HG03342 (cell line): ENCODE results near the gene CTNNBIP1.

ENCODE experiments used
- ATAC-seq: cut with Tn5 transposase; IDR thresholded peaks from one replicate; pipeline ENCODE4 v1.9.1; 2021; ENCODE audit warnings: mild to moderate bottlenecking, moderate library complexity; ENCODE audit not compliant: unreplicated experiment

The CTNNBIP1 gene

GRCh38 chr1:9905010-9905409 lies 5.1 kb downstream of the CTNNBIP1 start:
- no peak for ATAC-seq

- no peak for ATAC-seq
Measured at GRCh38 chr1:9904596-9904995, 5.5 kb downstream of the CTNNBIP1 start.

- no peak for ATAC-seq
Measured at GRCh38 chr1:9903801-9904527, 6.1 kb downstream of the CTNNBIP1 start.

GRCh38 chr1:9902060-9902452 lies 8.0 kb downstream of the CTNNBIP1 start:
- no peak for ATAC-seq

GRCh38 chr1:9901148-9902059 lies 8.7 kb downstream of the CTNNBIP1 start:
- no peak for ATAC-seq

- no peak for ATAC-seq
Measured at GRCh38 chr1:9900142-9901043, 9.7 kb downstream of the CTNNBIP1 start.

GRCh38 chr1:9894115-9894514 lies 16.0 kb downstream of the CTNNBIP1 start:
- no peak for ATAC-seq

GRCh38 chr1:9892563-9893528 lies 17.2 kb downstream of the CTNNBIP1 start:
- no peak for ATAC-seq

- no peak for ATAC-seq
Measured at GRCh38 chr1:9891207-9891606, 18.9 kb downstream of the CTNNBIP1 start.

- no peak for ATAC-seq
Measured at GRCh38 chr1:9890224-9890731, 19.8 kb downstream of the CTNNBIP1 start.

- no peak for ATAC-seq
Measured at GRCh38 chr1:9889411-9889810, 20.7 kb downstream of the CTNNBIP1 start.

- no peak for ATAC-seq
Measured at GRCh38 chr1:9888886-9889285, 21.2 kb downstream of the CTNNBIP1 start.

GRCh38 chr1:9887070-9887469 lies 23.0 kb downstream of the CTNNBIP1 start:
- no peak for ATAC-seq

GRCh38 chr1:9886092-9886742 lies 23.9 kb downstream of the CTNNBIP1 start:
- no peak for ATAC-seq

GRCh38 chr1:9884805-9885204 lies 25.3 kb downstream of the CTNNBIP1 start:
- no peak for ATAC-seq

GRCh38 chr1:9883585-9884449 lies 26.3 kb downstream of the CTNNBIP1 start:
- no peak for ATAC-seq

GRCh38 chr1:9882945-9883303 lies 27.1 kb downstream of the CTNNBIP1 start:
- no peak for ATAC-seq

GRCh38 chr1:9882296-9882944 lies 27.6 kb downstream of the CTNNBIP1 start:
- no peak for ATAC-seq
